ENCODE measurements around the gene USP20.

USP20 gene

GRCh38 chr9:129852579-129852978, 17.3 kb downstream of the USP20 start:
- no peak for DNase-seq (ENCODE audit: low read depth)
- TF ChIP-seq CTCF (IDR thresholded peaks at IDR 0.05; ENCODE audit: insufficient read depth, low read depth, low read length, missing control alignments), result no peak
- H3K4me3 ChIP-seq (ENCODE audit: low read depth, low read length), result no peak overlapping the region

GRCh38 chr9:129853614-129854013, 18.4 kb downstream of the USP20 start:
- no peak for TF ChIP-seq CTCF (IDR thresholded peaks at IDR 0.05; ENCODE audit: insufficient read depth, low read depth, low read length, missing control alignments)
- H3K4me3 ChIP-seq (ENCODE audit: low read depth, low read length), result no peak overlapping the region
- DNase-seq (ENCODE audit: low read depth), result no peak

- DNase-seq (ENCODE audit: low read depth), result no peak
- H3K4me3 ChIP-seq (ENCODE audit: low read depth, low read length), result no peak overlapping the region
- no peak for TF ChIP-seq CTCF (IDR thresholded peaks at IDR 0.05; ENCODE audit: insufficient read depth, low read depth, low read length, missing control alignments)
These were observed 19.4 kb downstream of the USP20 start for GRCh38 chr9:129854588-129855110.

- no peak overlapping the region for H3K4me3 ChIP-seq (ENCODE audit: low read depth, low read length)
- TF ChIP-seq CTCF (IDR thresholded peaks at IDR 0.05; ENCODE audit: insufficient read depth, low read depth, low read length, missing control alignments), result no peak
- no peak for DNase-seq (ENCODE audit: low read depth)
These were observed 21.9 kb downstream of the USP20 start for GRCh38 chr9:129857207-129857606.

DNA sequence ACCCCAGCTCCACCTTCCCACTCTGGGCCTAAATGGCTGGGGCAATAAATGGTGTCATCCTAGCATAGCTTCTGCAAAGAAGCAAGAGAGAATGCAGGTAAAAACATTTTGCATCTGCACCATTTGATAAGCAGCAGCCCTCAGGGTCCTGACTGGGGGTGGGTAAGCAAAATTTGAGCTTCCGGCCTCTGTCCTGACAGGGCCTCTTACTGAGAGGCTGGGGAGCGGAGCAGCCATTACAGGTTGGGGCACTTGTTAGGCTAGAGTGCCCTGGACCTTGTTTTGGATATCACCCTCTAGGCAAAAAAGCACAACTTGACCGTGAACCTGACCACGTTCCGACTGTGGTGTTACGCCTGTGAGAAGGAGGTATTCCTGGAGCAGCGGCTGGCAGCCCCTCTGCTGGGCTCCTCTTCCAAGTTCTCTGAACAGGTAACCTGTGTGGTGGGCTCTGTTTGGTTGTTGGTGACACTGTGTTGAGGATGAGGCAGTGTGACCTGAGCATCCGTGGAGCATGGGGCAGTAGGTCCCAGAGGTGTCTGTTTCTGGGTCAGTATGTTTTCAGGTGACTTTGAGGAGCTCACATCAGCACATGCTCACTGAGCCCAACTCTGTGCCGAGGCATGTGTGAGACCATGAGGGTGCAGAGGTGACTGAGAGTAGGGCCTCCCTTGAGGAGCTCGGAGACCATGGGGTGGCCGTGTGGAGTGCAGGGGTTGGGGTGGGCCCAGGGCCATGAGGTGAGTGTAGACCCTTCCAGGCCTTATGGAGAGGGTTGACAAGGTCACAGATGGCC, 23.1 kb downstream of the USP20 start:
- no peak for TF ChIP-seq CTCF (IDR thresholded peaks at IDR 0.05; ENCODE audit: insufficient read depth, low read depth, low read length, missing control alignments)
- H3K4me3 ChIP-seq (ENCODE audit: low read depth, low read length), result no peak overlapping the region
- DNase-seq (ENCODE audit: low read depth), result no peak

DNA sequence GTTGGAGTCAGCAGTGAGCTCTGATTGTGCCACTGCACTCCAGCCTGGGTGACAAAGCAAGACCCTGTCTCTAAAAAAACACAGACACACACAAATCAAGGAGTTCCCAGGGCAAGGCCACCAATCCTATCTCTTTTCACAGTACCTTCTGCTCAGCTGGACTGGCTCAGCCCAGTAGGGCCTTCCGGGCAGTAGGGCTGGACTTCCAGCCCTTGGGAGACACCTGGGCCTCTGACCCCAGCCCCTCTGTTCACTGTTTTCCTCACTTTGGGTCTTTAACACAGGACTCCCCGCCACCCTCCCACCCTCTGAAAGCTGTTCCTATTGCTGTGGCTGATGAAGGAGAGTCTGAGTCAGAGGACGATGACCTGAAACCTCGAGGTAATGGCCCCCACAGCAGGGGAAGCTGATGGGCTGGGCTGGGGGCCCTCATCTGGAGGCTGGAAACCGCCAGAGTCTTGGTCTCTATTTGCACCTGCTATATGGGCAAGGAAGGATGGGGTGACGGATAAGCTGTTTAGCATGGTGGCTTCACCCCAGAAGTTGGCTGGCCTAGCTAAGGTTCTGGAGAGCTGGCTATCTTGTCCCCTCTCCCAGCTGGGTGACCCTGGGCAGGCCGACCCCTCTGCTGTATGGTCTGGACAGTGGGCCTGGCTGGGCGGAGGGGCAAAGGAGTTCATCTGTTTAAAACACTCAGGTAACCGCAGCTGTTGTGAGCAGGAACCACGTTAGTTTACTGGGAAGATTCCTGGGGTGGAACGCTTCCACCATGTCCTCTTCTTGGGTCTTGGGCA, 25.6 kb downstream of the USP20 start:
- H3K4me3 ChIP-seq (ENCODE audit: low read depth, low read length), result no peak overlapping the region
- no peak for DNase-seq (ENCODE audit: low read depth)
- TF ChIP-seq CTCF (IDR thresholded peaks at IDR 0.05; ENCODE audit: insufficient read depth, low read depth, low read length, missing control alignments), result no peak

Data from GM12865 (cell line).